ENCODE measurements around the gene SEMA3D. TPM values are rescaled to one million over a fixed set of nuclear protein-coding genes. Genes with fewer than 3 reads are reported as not detected.

SEMA3D gene
- total and polyA plus RNA-seq, 2 of the 4 experiments (the other 2 are of a cell fraction): 2.9 to 13.6 TPM

DNA sequence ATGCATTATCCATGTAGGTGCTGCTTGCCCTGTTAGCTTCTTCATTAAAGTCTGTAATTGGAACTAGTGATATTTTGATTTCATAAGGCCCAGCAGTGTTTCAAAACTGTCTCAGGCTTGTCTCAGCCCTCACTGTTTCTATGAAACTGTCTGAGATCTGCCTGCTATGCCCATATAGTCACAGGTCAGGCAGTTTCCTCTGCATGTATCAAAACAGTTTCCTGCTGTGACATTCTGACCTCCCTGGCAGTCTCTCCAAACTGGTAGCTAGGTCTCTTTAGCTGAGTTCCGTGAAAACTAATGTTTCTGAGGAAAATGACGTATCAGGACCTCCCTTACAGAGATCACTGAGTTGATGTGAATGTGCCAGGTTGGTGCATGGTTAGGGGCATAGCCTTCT, 18.9 kb upstream of the SEMA3D start:
- Histone ChIP-seq H3K23ac (ENCODE audit: low read depth, low read length) (no peak overlapping the region), H3K9ac (ENCODE audit: low read depth, low read length) (no peak overlapping the region), H2BK5ac (ENCODE audit: low read depth, low read length, poor library complexity, severe bottlenecking) (no peak overlapping the region), H3K27ac (ENCODE audit: insufficient read depth, low read length) (no peak overlapping the region), H2BK15ac (ENCODE audit: low read depth, low read length) (no peak overlapping the region), H3K4me1 (ENCODE audit: control insufficient read depth, insufficient read depth, low read length) (no peaks in the 10 kb centered on the region), H2AFZ (replicated peaks; ENCODE audit: low read length, poor library complexity) (no peak overlapping the region), H3K9me3 (ENCODE audit: control insufficient read depth, insufficient read depth, low read length) (no peaks in the 10 kb centered on the region), H2AK5ac (ENCODE audit: low read depth, low read length) (no peak overlapping the region), H3K4me3 (ENCODE audit: insufficient read depth, low read depth, low read length) (no peak overlapping the region), H3K27me3 (ENCODE audit: control insufficient read depth, insufficient read depth, low read length) (no peaks in the 10 kb centered on the region), H3K56ac (ENCODE audit: extremely low read depth, insufficient read depth, low read length) (no peak overlapping the region), H3K36me3 (ENCODE audit: control insufficient read depth, insufficient read depth, low read length) (no peaks in the 10 kb centered on the region), H3K4me2 (ENCODE audit: low read depth, low read length) (no peak overlapping the region), H2AK9ac (replicated peaks; ENCODE audit: low read depth, low read length, poor library complexity) (no peak overlapping the region), H3K79me1 (ENCODE audit: low read depth in 1 of 2, low read length in 2 of 2) (no peaks in the 10 kb centered on the region), H4K5ac (ENCODE audit: low read depth, low read length) (no peak overlapping the region), H4K20me1 (ENCODE audit: insufficient read depth, low read length) (no peaks in the 10 kb centered on the region), H3K9me1 (ENCODE audit: insufficient read depth, low read length) (no peaks in the 10 kb centered on the region), H3K14ac (replicated peaks; ENCODE audit: low read depth, low read length) (no peak overlapping the region), H2BK20ac (ENCODE audit: low read depth, low read length) (no peak overlapping the region), H3K4ac (ENCODE audit: low read depth, low read length) (no peak overlapping the region), H3K18ac (ENCODE audit: low read depth, low read length) (no peak overlapping the region), H4K8ac (ENCODE audit: low read depth in 2 of 2, low read length in 2 of 2) (no peak overlapping the region), H4K91ac (ENCODE audit: insufficient read depth, low read depth, low read length) (no peak overlapping the region), H2BK120ac (ENCODE audit: low read depth, low read length) (no peak overlapping the region)
- TF ChIP-seq POLR2A (IDR thresholded peaks at IDR 0.05; ENCODE audit: low read depth, low read length) (no peak), SMC3 (IDR thresholded peaks at IDR 0.05; ENCODE audit: low read depth, low read length) (no peak), NFE2L2 (IDR thresholded peaks at IDR 0.05; ENCODE audit: low read depth, low read length) (no peak), MXI1 (IDR thresholded peaks at IDR 0.05; ENCODE audit: borderline replicate concordance, low read depth, low read length) (no peak), RFX5 (IDR thresholded peaks at IDR 0.05; ENCODE audit: low read depth, low read length) (no peak), FOS (IDR thresholded peaks at IDR 0.05; ENCODE audit: low read depth, low read length) (no peak), RAD21 (IDR thresholded peaks at IDR 0.05; ENCODE audit: low read length) (no peak), CTCF (conservative IDR thresholded peaks at IDR 0.05; ENCODE audit: low read depth, low read length) (no peak), RCOR1 (IDR thresholded peaks at IDR 0.05; ENCODE audit: insufficient replicate concordance, low read length) (no peak), MAFK (IDR thresholded peaks at IDR 0.05; ENCODE audit: low read depth, low read length) (no peak), MAZ (IDR thresholded peaks at IDR 0.05; ENCODE audit: borderline replicate concordance, low read depth, low read length) (no peak), CEBPB (IDR thresholded peaks at IDR 0.05; ENCODE audit: low read depth, low read length) (no peak), BHLHE40 (IDR thresholded peaks at IDR 0.05; ENCODE audit: low read depth, low read length) (no peak), CHD1 (IDR thresholded peaks at IDR 0.05; ENCODE audit: low read depth, low read length) (no peak)
- TF ChIP-seq, protein P1, sequence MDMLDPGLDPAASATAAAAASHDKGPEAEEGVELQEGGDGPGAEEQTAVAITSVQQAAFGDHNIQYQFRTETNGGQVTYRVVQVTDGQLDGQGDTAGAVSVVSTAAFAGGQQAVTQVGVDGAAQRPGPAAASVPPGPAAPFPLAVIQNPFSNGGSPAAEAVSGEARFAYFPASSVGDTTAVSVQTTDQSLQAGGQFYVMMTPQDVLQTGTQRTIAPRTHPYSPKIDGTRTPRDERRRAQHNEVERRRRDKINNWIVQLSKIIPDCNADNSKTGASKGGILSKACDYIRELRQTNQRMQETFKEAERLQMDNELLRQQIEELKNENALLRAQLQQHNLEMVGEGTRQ (IDR thresholded peaks at IDR 0.05; ENCODE audit: low read depth, low read length): no peak
- TF ChIP-seq, protein P2, sequence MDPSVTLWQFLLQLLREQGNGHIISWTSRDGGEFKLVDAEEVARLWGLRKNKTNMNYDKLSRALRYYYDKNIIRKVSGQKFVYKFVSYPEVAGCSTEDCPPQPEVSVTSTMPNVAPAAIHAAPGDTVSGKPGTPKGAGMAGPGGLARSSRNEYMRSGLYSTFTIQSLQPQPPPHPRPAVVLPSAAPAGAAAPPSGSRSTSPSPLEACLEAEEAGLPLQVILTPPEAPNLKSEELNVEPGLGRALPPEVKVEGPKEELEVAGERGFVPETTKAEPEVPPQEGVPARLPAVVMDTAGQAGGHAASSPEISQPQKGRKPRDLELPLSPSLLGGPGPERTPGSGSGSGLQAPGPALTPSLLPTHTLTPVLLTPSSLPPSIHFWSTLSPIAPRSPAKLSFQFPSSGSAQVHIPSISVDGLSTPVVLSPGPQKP (IDR thresholded peaks at IDR 0.05; ENCODE audit: borderline replicate concordance, low read depth, low read length): no peak
- in situ Hi-C loops (cut with MboI; ENCODE audit: low sequenced_read_pairs) (no loop called here), dilution Hi-C loops (cut with HindIII; ENCODE audit: low sequenced_read_pairs, unreplicated experiment) (no loop called here), intact Hi-C loops (cut with micrococcal nuclease) (no loop called here)
- ATAC-seq (ENCODE audit: low read depth) (no peak), DNase-seq (no peak)
- WGBS, 2 experiments (ENCODE audit: extremely low coverage in 2 of 2, insufficient read length in 1 of 2): no CpG with 5 or more reads among the region's 2 CpGs
- ChIA-PET CTCF (no interaction called here), POLR2A (ENCODE audit: unreplicated experiment) (no interaction called here)
- BruUV-seq (replicated peaks): no TSS peak
